Ovary (tissue), 9 donors: Measurements from ENCODE around the gene CDKL2. TPM values are rescaled to one million over a fixed set of nuclear protein-coding genes. Genes with fewer than 3 reads are reported as not detected.
"Not testable (repeated sequence)": the region's sequence is repeated elsewhere in the genome, so short reads cannot be mapped to it uniquely, and the experiment has no call there.

Source experiments
- DNase-seq, 5 donors: peaks; one replicate each; pipeline ENCODE4 v3.0.0-alpha.2; 2019 to 2020
- H3K27ac ChIP-seq, 2 donors: fragments of 200-600 bp; one replicate each; pipeline versions ENCODE4 v1.5.1 to v1.8.0; 2019 to 2022
- H3K27me3 ChIP-seq: fragments of 200-600 bp; one replicate; pipeline ENCODE4 v1.8.0; 2022
- H3K36me3 ChIP-seq: fragments of 200-600 bp; sonication (generic); one replicate; pipeline ENCODE4 v1.5.1; 2019
- H3K4me1 ChIP-seq: one replicate; pipeline ENCODE4 v1.8.1; 2013; ENCODE audit warnings: mild to moderate bottlenecking, moderate library complexity; ENCODE audit not compliant: insufficient read depth
- H3K4me3 ChIP-seq: fragments of 200-600 bp; sonication (generic); one replicate; pipeline ENCODE4 v1.5.1; 2017
- H3K9me3 ChIP-seq, 2 donors: fragments of 200-600 bp in 1 of 2; sonication (generic) in 1 of 2; one replicate each; pipeline versions ENCODE4 v1.5.1 to v1.8.1; 2013 to 2019; ENCODE audit warnings: mild to moderate bottlenecking in 1 of 2, moderate library complexity in 1 of 2
- EP300 ChIP-seq: sonication (generic); formaldehyde crosslinking; IDR thresholded peaks from one replicate; pipeline ENCODE4 v1.6.1; 2017; ENCODE audit warnings: antibody characterized with exemption
- POLR2A ChIP-seq: fragments of 450-650 bp; IDR thresholded peaks from one replicate; pipeline ENCODE4 v1.6.1; 2017; ENCODE audit warnings: antibody characterized with exemption, mild to moderate bottlenecking, moderate library complexity
- WGBS, 3 donors: extraction: QIAGEN DNeasy Blood & Tissue Kit in 1 of 3; methylation state at CpG; one replicate each; pipeline versions ENCODE4 v1.1.5 to v1.1.7; 2013 to 2017; 5-methylcytosine and 5-hydroxymethylcytosine counted together
- intact Hi-C, 4 donors: fragments of 100-400 bp; cut with DNase I; formaldehyde crosslinking; loops; one replicate each; pipeline versions ENCODE4 v1.11.0 to v1.15.1; 2022 to 2023
- polyA plus RNA-seq, 2 donors: library from polyadenylated mRNA; stranded (reverse); fragments of 200-250 nt in 1 of 2; fragments of 350-450 nt in 1 of 2; fragmentation: Illumina TruSeq in 1 of 2; extraction: RNeasy Lipid Tissue Mini Kit (QIAGEN cat#74804) in 1 of 2; gene quantifications; one replicate each; pipeline ENCODE4 v1.2.3, GENCODE V29; 2013 to 2014
- total RNA-seq, 7 donors: library from RNA; depleted of rRNA in 2 of 7; stranded (reverse); fragments of >200 nt in 2 of 7; fragmentation: NEBNext Ultra II Directional in 3 of 7; extraction: Animal tissue kit (Norgen Biotek cat#: 25700) in 3 of 7; gene quantifications; one replicate each; pipeline versions ENCODE4 v1.1.0 to v1.2.4, GENCODE V29; 2016 to 2023
- TF ChIP-seq, protein P1 (sequence below), 3 donors: fragments of 450-650 bp in 2 of 3; fragments of 200-600 bp in 1 of 3; IDR thresholded peaks; one replicate each; pipeline versions ENCODE4 v1.5.1 to v1.8.0; 2016 to 2022; ENCODE audit warnings: antibody characterized with exemption in 3 of 3, mild to moderate bottlenecking in 1 of 3
- donor health status: DM: no; HTN: no; CAD: no; lungs with moderate emphysema.
- donor health status: DM: no; HTN: no; CAD: no.
- donor health status: Bipolar disorder and iron deficiency.
- donor health status: DM: yes; HTN: yes; CAD: no.
- donor health status: DM: no; HTN: no; CAD: no.
- donor health status: DM: yes; HTN: yes; CAD: no.

Gene CDKL2
- total and polyA plus RNA-seq, 9 donors = 0.45 to 3.4 (median 1.4) TPM

DNA sequence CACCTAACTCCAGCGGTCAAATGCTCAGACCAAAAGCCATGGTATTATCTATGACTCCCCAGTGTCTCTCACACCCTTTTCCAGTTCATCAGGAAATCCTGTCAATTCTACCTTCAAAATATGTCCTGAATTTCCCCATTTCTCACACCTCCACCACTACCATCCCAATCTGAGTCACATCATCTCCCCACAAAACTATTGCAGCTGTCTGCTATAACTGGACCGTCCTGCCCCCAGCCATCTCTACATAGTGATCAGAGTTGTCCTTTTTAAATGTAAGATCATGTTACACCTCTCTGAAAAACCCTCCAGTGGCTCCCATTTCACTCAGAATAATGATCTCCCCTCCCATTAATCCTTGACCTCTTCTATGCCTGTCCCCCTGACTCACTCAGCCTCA lies 81.3 kb downstream of the CDKL2 start:
- DNase-seq = no peak
- Histone ChIP-seq H3K36me3 (no peaks in the 10 kb centered on the region), H3K4me3 (no peak overlapping the region), H3K27ac (no peak overlapping the region), H3K4me1 (no peaks in the 10 kb centered on the region), H3K9me3 (no peaks in the 10 kb centered on the region), H3K27me3 (no peaks in the 10 kb centered on the region)
- WGBS, 3 donors = 92 to 93% (median 93%) methylated on average over 2 of the region's 2 CpGs
- intact Hi-C loops = no loop called here
- no peak for TF ChIP-seq EP300
- no peak for TF ChIP-seq POLR2A
- TF ChIP-seq, protein P1, sequence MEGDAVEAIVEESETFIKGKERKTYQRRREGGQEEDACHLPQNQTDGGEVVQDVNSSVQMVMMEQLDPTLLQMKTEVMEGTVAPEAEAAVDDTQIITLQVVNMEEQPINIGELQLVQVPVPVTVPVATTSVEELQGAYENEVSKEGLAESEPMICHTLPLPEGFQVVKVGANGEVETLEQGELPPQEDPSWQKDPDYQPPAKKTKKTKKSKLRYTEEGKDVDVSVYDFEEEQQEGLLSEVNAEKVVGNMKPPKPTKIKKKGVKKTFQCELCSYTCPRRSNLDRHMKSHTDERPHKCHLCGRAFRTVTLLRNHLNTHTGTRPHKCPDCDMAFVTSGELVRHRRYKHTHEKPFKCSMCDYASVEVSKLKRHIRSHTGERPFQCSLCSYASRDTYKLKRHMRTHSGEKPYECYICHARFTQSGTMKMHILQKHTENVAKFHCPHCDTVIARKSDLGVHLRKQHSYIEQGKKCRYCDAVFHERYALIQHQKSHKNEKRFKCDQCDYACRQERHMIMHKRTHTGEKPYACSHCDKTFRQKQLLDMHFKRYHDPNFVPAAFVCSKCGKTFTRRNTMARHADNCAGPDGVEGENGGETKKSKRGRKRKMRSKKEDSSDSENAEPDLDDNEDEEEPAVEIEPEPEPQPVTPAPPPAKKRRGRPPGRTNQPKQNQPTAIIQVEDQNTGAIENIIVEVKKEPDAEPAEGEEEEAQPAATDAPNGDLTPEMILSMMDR (IDR thresholded peaks at IDR 0.05) = no peak

DNA sequence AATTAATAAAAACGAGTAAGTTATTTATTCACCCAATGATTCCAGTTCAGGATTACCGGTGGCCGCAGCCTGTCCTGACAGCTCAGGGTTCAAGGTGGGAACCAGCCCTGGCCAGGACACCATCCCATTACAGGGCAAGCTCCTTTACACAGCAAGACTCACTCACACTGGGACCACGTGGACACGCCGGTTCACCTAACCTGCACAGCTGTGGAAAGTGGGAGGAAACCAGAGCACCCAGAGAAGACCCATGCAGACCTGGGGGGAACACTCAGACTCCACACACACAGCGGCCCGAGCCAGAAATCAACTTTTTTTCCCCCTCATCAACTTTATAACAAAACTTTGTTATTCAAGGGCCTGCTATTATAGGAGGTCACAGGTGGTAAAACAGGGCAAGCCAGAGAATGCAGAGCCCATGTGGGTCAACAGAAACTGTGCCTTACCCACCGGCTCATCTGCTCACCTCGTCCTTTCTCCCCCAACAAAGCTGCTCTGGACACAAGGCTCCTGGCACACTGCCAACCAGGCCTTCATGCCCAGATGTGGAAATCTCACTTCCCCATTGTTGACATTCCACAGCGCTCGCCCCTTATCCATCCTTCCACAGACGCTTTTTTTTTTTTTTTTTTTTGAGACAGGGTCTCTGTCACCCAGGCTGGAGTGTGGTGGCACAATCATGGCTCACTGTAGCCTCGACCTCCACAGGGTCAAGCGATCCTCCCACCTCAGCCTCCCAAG lies 82.5 kb downstream of the CDKL2 start:
- WGBS, 3 donors = 54 to 65% (median 54%) methylated on average over 15 of the region's 15 CpGs
- Histone ChIP-seq H3K4me1 (no peaks in the 10 kb centered on the region), H3K27me3 (no peaks in the 10 kb centered on the region), H3K36me3 (no peaks in the 10 kb centered on the region), H3K4me3 (no peak overlapping the region), H3K9me3 (no peaks in the 10 kb centered on the region), H3K27ac (no peak overlapping the region)
- peak; percentile 35 to 72 (median 54) for DNase-seq
- intact Hi-C loops = no loop called here
- TF ChIP-seq EP300 (no peak), POLR2A (no peak)
- TF ChIP-seq, protein P1 (IDR thresholded peaks at IDR 0.05) = no peak

DNA sequence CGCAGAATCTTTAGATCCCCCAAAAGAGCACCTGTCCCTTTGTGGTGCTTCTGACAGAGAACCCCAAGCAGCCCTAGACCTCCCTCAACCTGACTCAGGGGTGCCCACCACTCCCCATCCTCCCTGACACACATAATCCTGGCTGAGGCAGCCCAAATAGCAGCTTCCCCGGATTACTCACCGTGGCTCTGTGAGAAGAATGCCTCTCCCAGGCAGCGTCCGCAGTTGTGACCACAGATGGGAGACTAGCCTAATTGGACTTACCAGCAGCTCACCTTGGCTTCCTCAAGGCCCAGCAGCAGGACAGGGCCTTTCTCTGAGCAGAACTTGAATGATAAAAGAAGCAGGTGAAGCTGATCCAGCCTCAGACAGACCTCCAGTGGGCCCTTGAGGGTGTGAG lies 84.8 kb downstream of the CDKL2 start:
- H3K36me3 ChIP-seq = no peaks in the 10 kb centered on the region
- no peaks in the 10 kb centered on the region for H3K9me3 ChIP-seq
- WGBS, 3 donors = 87 to 91% (median 89%) methylated on average over 5 of the region's 5 CpGs
- no peaks in the 10 kb centered on the region for H3K27me3 ChIP-seq
- no peak for TF ChIP-seq POLR2A
- TF ChIP-seq, protein P1 (IDR thresholded peaks at IDR 0.05) = no peak
- no peak for TF ChIP-seq EP300
- H3K27ac ChIP-seq = no peak overlapping the region
- H3K4me1 ChIP-seq = no peaks in the 10 kb centered on the region
- intact Hi-C loops = no loop called here
- DNase-seq = no peak
- no peak overlapping the region for H3K4me3 ChIP-seq

DNA sequence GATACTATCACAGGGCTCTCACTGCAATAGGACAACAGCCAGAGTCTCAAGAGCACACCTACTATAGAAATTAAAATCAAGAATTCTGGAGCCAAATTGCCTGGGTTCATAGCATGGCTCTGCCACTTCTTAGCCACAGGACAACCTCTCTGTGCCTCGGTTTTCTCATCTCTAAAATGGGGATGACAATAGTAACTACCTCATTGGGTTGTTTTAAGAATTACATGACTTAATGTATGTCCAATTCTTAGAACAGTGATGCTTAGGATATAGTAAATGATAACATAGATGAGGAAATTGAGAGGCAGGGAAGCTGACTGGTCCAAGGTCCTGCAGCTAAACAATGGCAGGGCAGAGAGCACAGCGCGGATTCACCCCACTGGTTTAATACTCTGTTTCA lies 85.5 kb downstream of the CDKL2 start:
- Histone ChIP-seq H3K36me3 (no peaks in the 10 kb centered on the region), H3K9me3 (no peaks in the 10 kb centered on the region), H3K4me1 (no peaks in the 10 kb centered on the region), H3K27me3 (no peaks in the 10 kb centered on the region), H3K27ac (no peak overlapping the region), H3K4me3 (no peak overlapping the region)
- 96 to 98% (median 96%) methylated on average over 3 of the region's 3 CpGs for whole genome bisulfite sequencing, 3 donors
- TF ChIP-seq, protein P1 (IDR thresholded peaks at IDR 0.05) = no peak
- TF ChIP-seq EP300 = no peak
- intact Hi-C loops = no loop called here
- DNase-seq = no peak

DNA sequence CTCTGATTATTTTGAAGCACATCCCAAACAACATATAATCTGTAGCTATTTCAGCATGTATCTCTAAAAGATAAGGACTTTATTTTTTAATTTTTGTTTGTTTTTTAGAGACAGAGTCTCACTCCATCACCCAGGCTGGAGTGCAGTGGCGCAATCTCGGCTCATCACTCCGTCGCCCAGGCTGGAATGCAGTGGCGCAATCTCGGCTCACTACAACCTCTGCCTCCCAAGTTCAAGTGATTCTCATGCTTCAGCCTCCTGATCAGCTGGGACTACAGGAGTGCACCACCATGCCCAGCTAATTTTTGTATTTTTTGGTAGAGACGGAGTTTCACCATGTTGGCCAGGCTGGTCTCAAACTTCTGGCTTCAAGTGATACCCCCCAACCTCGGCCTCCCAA lies 86.1 kb downstream of the CDKL2 start:
- H3K27ac ChIP-seq, H3K36me3 ChIP-seq, H3K27me3 ChIP-seq, DNase-seq, H3K9me3 ChIP-seq, H3K4me1 ChIP-seq, H3K4me3 ChIP-seq, intact Hi-C loops: not testable (repeated sequence)
- WGBS, 3 donors = 88 to 92% (median 88%) methylated on average over 8 of the region's 8 CpGs
